K562 (cell line): ENCODE results near the gene CCDC124. TPM values are rescaled to one million over a fixed set of nuclear protein-coding genes. Genes with fewer than 3 reads are reported as not detected.
A peak's percentile ranks its signal among the peaks of the same experiment; 100 is the strongest.

ENCODE experiments used
- ATF6 ChIP-seq: sonication (generic); formaldehyde crosslinking; IDR thresholded peaks from 2 replicates; pipeline ENCODE4 v1.4.0; 2020; ENCODE audit warnings: mild to moderate bottlenecking, missing genetic modification reagents
- HINFP ChIP-seq: fragments of 450-650 bp; conservative IDR thresholded peaks from 2 replicates; pipeline ENCODE4 v1.6.1; 2016; ENCODE audit warnings: missing genetic modification characterization, low read depth, mild to moderate bottlenecking, control low read depth, missing compliant biosample characterization
- NFXL1 ChIP-seq: fragments of 450-650 bp; formaldehyde crosslinking; IDR thresholded peaks from 2 replicates; pipeline ENCODE4 v1.4.0; 2021; ENCODE audit warnings: mild to moderate bottlenecking
- PBX2 ChIP-seq, 2 experiments: IDR thresholded peaks in 1 of 2; conservative IDR thresholded peaks in 1 of 2; 2 replicates each; pipeline ENCODE4 v1.6.1; 2016; ENCODE audit warnings: low read depth in 2 of 2, mild to moderate bottlenecking in 1 of 2, missing compliant biosample characterization in 1 of 2, missing genetic modification characterization in 1 of 2, moderate library complexity in 1 of 2
- RERE ChIP-seq: sonication (generic); formaldehyde crosslinking; IDR thresholded peaks from 2 replicates; pipeline ENCODE4 v1.8.0; 2023; ENCODE audit warnings: missing genetic modification reagents, mild to moderate bottlenecking, borderline replicate concordance
- SLC30A9 ChIP-seq: fragments of 250-450 bp; sonication (Bioruptor Pico); IDR thresholded peaks from 2 replicates; pipeline ENCODE4 v1.8.0; 2022; ENCODE audit warnings: mild to moderate bottlenecking, moderate library complexity
- THRB ChIP-seq: fragments of 450-650 bp; formaldehyde crosslinking; conservative IDR thresholded peaks from 2 replicates; pipeline ENCODE4 v1.4.0; 2022; ENCODE audit warnings: mild to moderate bottlenecking, missing genetic modification characterization
- ZNF639 ChIP-seq, 2 experiments: fragments of 200-800 bp in 1 of 2; sonication (Bioruptor generic) in 1 of 2; sonication (generic) in 1 of 2; formaldehyde crosslinking in 1 of 2; IDR thresholded peaks in 1 of 2; conservative IDR thresholded peaks in 1 of 2; 2 replicates each; pipeline versions ENCODE4 v1.5.0 to v1.6.1; 2016 to 2020; ENCODE audit warnings: missing compliant biosample characterization in 1 of 2, missing genetic modification characterization in 1 of 2, missing genetic modification reagents in 1 of 2
- polyA plus RNA-seq, 8 experiments: library from polyadenylated mRNA; depleted of rRNA in 4 of 8; stranded (reverse) in 5 of 8; unstranded in 3 of 8; fragments of >200 nt; fragmentation: Nextera tagmentation in 2 of 8; fragmentation: Illumina TruSeq in 1 of 8; extraction: Ambion mirVana in 2 of 8; extraction: Trizol in 1 of 8; gene quantifications; 2 replicates each; pipeline versions ENCODE4 v1.2.1 to v1.2.3, GENCODE V29; 2011 to 2014; ENCODE audit warnings: inconsistent platforms in 1 of 8, missing spikeins in 1 of 8
- total RNA-seq, 7 experiments: library from RNA; depleted of rRNA in 6 of 7; stranded (reverse); fragments of >200 nt in 6 of 7; fragmentation: Illumina TruSeq in 2 of 7; extraction: Trizol in 2 of 7; gene quantifications; 2 replicates each; pipeline versions ENCODE4 v1.2.1 to v1.2.3, GENCODE V29; 2011 to 2021; ENCODE audit warnings: low replicate concordance in 1 of 7

CCDC124 gene
- total and polyA plus RNA-seq, 9 of the 15 experiments (the other 6 are each of a cell fraction or from before 2014, with no cell fraction given) = 5.8 to 234 (median 40.1) TPM

- no peak for TF ChIP-seq ATF6
- no peak for TF ChIP-seq SLC30A9 (CRISPR knock-in tag)
- peak in 1 of 2 experiments; percentile 97; a peak in 2 of 4 replicates for TF ChIP-seq ZNF639 (CRISPR knock-in tag; conservative IDR thresholded peaks at IDR 0.05 in 1 of 2, IDR thresholded peaks at IDR 0.05 in 1 of 2)
- 0 out of 2 replicates have a peak, but pooled peaks have one; percentile 62 for TF ChIP-seq THRB (CRISPR knock-in tag)
- TF ChIP-seq HINFP (tag) = peak; percentile 78; the same call in 1 of the 2 replicates
- peak; percentile 76; the same call in 1 of the 2 replicates for TF ChIP-seq NFXL1 (CRISPR knock-in tag)
- TF ChIP-seq PBX2 (CRISPR knock-in tag; IDR thresholded peaks at IDR 0.05; ENCODE audit: low read depth) = no peak
- TF ChIP-seq PBX2 (tag; conservative IDR thresholded peaks at IDR 0.05; ENCODE audit: low read depth) = peak; percentile 43; the same call in 1 of the 2 replicates
- 0 out of 2 replicates have a peak, but pooled peaks have one; percentile 81 for TF ChIP-seq RERE (CRISPR knock-in tag)
Observed at GRCh38 chr19:17932485-17933338, at the start of gene CCDC124 (continued).
